CD4-positive, alpha-beta T cell treated with Interleukin-6 at 100 ng/mL for 8 hours (primary cell): Measurements from ENCODE around the gene GTF2H4.
A peak's percentile ranks its signal among the peaks of the same experiment; 100 is the strongest.

Experiments used
- DNase-seq: peaks from one replicate; pipeline ENCODE4 v3.0.0-alpha.2; 2020; ENCODE audit warnings: mixed read lengths, low spot score

The GTF2H4 gene

DNA sequence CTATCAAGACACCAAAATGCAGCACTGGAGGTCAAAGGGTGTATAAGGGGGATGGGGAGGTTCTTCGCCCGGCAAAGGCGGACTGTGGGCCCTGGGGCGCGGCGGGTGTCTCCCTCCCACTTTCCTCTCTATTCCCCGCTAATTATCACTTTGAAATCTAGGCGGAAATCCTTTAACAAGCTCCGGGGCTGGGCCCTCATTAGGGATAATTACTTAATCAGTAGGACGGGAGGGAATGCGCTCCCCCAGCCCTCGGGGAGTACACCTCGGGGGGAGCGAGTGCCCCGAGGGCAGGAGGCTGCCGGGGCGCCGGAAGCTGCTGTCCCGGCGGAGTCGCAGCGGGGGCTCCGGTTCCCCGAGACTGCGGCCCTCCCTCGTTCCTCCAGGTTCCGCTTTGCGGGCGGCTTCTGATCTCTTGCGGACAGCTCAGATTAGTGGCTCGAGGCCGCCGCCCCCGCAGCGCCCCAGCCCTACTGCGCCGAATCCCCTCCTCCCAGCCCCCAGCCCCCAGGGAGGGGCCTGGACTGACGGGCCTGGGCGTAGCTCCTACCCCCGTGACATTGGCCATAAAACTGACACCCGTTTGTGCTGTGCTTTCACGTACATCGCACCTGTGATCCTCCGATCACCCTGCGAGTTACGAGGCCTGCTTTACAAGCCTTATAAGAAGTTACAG is 47.5 kb downstream of the GTF2H4 start:
- peak; percentile 51 for DNase-seq

DNA sequence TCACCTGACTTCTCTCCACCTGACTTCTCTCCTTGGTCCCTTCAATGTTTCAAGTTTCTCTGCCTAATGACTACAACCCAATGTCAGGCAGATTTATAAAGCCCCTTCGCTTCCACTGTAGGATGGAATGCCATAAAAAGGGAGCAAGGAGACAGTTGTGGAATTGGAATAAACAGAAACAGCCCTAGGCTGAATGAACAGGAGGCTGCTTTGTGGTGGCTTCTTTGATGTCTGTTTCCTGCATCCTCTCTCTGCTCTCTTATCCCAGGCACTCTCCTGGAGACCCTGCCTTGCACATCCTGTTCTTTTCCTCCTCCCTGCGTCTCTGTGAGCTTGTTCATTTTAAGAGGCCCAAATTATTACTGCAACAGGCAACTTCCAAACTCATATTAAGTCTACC is 49.7 kb downstream of the GTF2H4 start:
- no peak for DNase-seq

DNA sequence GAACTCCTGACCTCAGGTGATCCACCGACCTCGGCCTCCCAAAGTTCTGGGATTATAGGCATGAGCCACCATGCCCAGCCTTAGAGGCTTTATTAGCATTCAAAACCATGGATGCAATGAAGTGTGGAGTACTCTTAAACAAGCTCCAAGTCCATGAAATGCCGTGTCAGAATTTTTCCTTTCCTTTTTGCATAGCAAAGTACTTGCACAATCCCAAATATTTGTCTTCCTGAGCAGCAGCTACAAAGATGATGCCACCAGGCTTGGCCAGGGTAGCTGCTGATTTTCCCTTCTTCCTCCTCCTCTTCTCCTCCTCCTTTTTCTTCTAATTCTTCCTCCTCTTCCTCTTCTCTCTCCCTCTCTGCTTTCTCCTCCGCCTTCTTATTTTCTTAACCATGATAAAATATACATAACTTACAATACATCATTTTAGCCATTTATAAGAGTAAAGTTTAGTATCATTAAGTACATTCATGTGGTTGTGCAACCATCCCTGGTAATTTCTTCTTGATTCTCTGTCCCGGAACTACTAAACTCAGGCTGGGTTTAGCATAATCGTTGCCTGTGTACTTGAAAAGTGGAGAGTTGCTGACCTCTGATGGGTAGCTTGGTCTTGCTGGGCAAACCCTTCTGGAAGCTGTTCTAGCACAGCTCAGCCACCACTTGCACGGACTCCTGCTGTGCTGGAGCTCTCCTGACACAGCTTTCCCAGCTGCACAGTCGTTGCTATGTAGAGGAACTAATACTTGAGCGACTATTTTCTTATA is 53.1 kb downstream of the GTF2H4 start:
- no peak for DNase-seq

DNA sequence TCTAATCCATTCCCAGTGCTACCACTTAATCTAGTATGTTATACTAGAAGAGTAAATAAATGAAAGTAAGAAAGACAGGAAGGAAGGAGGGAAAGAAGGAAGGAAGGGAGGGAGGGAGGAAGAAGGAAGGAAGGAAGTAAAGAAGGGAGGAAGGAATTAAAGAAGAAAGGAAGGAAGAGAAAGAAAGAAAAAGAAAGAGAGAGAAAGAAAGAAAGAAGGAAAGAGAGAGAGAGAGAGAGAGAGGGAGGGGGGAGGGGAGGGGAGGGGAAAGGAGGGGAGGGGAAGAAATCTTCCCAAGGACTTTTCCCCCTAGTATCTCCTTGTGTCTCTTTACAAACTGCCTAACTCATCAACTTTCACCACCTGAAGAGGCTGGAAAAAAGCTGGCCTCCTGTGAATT is 54.7 kb downstream of the GTF2H4 start:
- no peak for DNase-seq

DNA sequence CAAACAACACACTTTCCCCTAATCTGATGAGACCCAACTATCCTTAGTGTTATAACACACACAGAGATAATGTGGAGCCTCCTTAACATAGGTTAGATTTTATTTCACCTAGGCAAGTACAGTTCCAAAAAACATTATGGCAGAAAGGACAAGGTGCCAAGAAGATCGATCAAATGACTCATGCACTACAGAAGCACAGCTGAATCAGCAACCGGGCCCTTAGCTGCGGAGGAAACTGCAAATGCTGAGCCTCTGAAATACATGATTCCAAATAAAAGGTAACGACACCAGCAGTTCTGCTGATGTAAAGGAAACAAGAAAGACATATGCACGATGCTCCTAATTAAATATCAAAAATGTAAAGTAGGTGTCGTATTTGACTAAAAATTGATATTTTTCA is 55.6 kb downstream of the GTF2H4 start:
- DNase-seq, result no peak
